ENCODE results near the gene ARHGAP9.

Gene ARHGAP9

DNA sequence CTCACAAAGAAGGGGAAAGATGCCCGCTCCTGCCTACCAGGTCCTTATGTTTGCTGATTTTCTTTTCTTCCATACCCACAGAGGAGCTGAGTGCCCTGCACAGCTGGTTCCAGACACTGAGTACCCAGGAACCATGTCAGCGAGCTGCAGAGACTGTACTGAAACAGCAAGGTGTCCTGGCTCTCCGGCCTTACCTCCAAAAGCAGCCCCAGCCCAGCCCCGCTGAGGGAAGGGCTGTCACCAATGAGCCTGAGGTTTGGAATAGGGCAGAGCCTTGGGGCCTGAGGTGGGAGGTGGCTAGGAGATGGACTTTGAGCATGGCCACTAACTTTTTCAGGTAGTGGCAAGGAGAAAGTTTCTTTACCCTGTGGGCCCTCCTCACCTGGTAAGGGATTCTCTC is 10.5 kb upstream of the ARHGAP9 start:
- no peak for DNase-seq

DNA sequence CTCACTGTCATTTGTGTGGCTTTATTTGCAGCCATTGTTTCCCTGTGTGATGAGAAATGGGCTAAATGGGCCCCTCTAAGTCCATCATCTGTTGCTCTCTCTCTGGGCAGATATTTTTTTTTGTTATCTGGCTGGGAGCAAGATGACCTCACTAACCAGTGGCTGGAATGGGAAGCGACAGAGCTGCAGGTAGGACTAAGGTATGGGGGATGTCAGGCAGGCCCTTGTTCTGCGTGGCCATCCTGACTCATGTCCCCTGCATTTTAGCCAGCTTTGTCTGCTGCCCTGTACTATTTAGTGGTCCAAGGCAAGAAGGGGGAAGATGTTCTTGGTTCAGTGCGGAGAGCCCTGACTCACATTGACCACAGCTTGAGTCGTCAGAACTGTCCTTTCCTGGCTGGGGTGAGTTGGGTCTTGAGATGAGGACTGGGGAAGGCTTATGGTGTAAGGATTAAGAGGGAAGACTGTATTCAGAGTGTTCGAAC is 9.5 kb upstream of the ARHGAP9 start:
- DNase-seq, result no peak

DNA sequence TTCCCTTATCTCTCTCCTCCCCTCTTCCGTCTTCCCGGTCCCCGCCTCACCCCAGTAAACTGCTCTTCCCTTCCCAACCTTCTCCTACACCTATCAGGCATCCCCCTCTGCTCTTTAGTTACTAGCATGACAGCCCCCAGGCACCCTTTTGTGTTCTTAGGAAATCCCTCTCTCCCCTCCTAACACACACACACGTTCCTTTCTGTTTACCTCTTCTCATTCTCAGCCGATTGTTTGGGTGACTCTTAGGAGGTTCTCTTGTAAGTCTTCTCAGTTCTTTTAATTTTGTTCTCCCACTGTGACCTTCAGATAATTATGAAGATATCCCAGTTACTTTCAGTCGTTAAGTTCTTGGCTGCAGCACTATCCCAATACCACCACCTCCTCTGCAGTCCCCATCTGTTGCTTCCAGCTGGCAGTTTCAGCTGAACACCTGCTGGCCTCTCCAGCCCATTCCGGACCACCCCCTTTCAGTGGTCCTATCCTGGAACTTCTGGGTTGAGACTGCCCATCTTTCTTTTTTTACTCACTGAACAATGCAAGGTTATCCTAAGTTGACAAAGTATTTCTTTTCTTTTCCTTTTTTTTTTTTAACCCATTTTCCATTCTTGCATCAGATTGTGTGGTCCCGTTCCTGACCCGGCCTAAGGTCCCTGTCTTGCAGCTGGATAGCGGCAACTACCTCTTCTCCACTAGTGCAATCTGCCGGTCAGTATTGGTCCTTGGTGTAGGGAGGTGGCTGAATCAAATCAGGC is 8.9 kb upstream of the ARHGAP9 start:
- DNase-seq, result no peak

DNA sequence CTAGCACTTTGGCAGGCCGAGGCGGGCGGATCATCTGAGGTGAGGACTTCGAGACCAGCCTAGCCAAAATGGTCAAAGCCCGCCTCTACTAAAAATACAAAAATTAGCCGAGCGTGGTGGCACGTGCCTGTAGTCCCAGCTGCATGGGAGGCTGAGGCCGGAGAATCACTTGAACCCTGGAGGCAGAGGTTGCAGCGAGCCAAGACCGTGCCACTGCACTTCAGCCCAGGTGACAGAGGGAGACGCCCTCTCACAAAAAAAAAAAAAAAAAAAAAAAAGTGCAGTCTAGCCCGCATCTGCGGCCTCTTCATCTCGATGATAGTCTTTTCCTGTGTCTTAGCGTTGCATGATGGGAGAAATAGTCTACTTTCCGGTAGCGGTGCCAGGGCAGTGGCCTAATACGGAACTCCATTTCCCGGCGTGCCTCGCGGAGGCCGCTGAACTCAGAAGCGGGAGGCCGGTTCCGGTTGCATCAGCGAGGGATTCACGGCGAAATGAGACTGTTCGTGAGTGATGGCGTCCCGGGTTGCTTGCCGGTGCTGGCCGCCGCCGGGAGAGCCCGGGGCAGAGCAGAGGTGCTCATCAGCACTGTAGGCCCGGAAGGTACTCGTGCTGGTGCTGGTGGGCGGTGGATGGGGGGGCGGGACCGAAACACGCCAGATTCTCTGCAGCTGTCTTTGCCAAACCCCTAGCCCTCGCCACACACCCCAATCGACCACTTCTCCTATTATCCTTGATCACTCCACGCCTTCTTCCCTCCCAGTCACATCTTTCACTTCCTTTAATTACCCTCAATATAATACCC is 8.1 kb upstream of the ARHGAP9 start, which contains the start of gene MARS1:
MARS1 (plus strand) TSS at position 472 of the 805 bp plus-strand sequence; CDS start at position 495, 23 bp downstream.
- peak; percentile 70 for DNase-seq

DNA sequence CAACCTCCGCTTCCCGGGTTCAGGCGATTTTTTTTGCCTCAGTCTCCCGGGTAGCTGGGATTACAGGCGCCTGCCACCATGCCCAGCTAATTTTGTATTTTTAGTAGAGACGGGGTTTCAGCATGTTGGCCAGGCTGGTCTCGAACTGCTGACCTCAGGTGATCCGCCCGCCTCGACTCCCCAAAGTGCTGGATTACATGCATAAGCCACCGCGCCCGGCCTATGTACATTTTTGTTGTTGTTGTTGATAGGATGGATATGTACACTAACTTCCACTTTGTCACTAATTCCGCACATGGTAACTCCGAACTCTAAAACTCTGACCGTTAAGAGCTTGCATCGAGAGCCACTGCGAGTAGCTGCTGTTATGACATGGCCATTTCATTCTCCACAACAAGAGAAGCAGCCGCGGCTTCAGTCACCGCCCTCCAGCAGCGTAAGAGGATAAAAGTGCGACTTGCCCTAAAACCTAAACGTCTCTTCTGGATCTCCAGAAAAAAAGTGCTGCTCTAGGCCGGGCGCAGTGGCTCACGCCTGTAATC is 7.5 kb upstream of the ARHGAP9 start:
- DNase-seq, result no peak

DNA sequence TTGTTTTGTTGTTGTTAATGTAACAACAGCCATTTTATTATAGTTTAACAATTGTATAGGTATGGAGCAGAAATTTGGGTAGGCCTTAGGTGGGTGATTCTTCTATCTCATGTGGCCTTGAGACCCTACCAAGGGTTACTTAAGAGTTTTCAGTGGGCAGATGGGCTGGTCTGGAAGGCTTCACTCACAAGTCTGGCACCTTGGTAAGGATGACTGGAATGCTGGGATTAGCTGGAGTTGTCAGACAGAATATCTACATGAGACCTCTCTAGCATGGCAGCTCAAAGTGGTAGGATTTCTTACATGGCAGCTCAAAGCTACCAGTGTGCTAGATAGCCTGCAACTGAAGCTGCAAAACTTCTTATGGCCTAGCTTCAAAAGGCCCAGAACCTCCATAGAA is 6.0 kb upstream of the ARHGAP9 start:
- DNase-seq, result no peak

DNA sequence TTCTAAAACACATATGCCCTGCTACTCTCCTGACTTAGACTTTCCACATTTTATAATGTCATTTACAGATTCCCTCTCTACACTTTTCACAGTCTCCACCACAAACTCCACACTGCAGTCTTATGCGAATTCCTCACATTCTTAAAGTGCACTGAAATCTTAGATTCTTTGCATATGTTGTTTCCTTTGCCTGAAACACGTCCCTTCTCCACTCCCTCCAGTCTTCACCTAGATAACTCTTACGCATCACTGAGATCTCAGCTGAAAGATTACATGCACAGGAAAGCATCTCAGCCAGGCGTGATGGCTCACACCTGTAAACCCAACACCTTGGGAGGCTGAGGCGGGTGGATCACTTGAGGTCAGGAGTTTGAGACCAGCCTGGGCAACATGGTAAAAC is 3.8 kb upstream of the ARHGAP9 start:
- no peak for DNase-seq

DNA sequence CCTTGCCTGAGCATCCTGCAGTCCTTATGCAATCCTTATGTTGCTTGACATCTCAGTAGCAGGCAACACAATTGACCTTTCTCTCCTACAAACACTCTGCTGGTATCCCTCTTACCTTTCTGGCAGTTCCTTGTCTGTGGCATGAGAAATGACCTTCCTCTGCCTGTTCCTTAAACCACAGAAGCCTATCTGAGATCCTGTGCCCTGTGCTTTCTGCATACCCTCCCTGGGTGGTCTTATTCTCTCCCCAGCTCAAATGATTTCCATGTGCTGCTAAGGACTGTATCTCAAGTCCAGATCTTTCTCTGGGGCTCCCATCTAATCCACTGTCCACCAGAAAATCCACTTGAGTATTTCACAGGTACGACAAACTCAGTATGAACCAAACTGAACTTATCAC is 2.0 kb upstream of the ARHGAP9 start:
- DNase-seq, result no peak

DNA sequence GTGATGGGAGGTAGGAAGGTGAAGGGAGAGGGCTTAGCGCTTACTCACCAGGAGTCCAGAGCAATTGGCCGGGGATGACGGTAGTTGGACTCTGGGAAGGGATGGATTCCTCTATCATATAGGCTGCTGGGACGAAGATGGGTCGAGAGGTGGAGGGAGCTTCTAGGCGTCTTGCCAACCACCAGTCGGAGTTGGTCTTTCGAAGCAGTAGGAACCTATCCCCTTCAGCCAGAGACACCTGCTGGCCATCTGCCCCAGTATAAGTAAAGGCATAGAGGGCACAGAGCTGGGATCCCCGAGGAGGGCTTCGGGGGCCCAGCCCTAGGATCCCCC is 657 bp downstream of the ARHGAP9 start:
- no peak for DNase-seq

DNA sequence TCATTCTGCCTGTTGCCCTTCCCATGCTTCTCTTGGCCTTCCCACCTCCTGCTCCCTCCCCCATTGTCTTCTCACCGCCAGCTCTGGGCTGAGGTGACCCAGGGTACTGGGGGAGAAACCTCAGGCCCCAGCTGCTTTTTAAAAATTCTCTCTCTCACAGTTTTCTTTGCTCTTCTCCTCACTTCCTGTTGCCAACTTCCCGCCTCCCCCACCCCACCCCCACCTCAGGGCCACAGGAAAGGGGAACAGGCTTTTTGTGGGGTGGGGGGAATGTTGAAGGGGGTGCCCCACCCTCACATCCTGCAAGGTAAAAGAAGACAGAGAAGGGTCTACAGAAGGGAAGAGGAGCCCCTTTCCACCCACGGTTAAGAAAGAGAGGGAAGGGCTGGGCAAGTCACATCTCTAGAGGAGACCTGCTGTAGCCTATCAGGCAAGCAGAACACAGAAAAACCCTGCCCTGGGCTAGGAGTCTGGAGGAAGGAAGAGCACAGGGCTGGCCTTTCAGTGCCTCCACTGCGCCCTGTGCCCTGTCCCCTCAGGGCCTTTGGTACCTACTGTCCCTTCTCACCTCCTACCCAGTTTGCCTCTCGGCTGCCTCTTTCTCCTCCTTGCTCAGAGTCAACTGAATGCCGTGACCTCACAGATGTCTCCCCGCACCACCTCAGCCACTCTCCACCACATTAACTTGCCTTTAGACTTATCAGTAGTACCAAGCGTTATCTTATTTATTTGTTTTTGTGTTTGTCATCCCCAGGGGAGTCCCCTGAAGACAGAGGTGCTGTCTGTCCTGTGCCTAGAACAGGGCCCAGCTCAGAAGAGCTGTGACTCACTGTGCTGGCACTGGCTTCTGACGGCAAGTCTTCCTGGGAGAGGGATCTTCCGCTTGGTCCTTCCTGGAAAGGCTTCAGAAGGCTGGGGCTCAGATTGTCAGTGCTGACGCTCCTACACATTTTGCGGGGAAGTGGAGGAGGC is 1.7 kb downstream of the ARHGAP9 start:
- no peak for DNase-seq

DNA sequence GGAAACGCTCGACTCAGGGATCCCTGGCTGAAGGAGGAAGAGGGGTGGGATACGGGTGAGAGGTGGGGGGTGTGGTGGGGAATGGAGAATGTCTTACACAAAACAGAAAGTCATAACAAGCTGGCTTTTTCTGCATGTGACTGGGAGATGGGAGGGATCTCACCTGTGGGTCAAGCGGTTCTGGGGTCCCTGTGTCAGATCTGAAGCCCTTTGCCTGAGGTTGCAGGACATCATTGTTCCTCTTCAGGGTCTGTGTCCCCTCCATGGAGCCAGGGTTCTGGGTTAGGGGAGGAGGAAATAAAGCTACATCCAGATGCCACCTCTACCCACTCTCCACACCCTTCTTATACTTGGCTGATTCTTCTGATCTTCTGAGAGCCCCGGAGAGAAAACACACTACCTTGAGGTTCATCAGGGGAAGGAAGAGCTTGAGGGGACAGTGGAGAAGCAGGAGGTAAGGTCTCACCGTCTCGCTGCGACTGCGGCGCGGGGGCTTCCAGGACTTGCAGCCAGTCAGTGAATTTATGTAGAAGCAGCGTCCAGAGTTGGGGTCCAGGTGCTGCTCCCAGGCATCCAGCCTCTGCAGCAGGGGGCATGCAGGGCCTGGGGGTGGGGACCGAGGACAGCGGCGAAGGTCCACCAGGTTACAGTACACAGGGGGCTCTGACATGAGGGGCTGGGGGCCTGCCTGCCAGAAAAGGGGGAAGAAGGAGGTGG is 2.5 kb downstream of the ARHGAP9 start:
- DNase-seq, result no peak

DNA sequence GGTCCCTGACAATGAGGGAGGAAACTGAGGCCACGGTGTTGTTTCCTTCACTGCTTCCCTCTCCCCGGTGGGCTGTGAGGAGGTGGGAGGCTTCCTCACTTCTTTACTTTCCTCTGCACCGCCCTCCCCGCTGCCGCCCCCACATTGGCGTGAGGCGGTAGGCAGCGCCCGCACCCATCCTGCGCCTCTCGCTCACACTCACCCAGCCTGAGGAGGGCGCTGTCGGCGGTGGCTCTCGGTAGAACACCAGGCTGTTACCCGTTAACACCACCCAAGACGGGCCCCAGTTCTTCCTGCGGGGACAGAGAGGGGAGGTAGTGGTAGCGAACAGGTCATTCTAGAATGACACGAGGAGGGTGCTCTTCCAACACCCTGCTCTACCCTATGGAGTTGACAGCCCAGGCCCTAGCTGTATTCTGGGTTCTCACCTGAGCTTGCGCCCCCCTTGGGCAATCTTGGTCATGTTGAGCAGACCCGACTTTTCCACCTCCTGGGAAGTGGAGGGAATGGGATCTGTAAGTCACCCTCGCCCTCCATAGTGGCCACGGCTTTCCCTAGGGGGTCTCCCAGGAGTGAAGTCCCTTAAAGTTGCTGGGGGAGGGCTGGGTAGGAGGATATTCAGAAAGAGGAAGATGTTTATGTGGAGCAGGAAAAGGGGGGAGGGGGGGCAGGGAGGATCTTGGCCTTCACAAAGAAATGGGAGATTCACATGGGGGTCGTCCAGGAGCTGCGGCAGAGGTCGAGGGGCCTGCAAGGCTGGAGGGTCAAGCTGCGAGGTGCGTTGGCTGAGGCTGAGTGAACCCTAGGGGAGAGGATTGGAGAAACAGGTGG is 3.3 kb downstream of the ARHGAP9 start:
- DNase-seq, result peak; percentile 51

DNA sequence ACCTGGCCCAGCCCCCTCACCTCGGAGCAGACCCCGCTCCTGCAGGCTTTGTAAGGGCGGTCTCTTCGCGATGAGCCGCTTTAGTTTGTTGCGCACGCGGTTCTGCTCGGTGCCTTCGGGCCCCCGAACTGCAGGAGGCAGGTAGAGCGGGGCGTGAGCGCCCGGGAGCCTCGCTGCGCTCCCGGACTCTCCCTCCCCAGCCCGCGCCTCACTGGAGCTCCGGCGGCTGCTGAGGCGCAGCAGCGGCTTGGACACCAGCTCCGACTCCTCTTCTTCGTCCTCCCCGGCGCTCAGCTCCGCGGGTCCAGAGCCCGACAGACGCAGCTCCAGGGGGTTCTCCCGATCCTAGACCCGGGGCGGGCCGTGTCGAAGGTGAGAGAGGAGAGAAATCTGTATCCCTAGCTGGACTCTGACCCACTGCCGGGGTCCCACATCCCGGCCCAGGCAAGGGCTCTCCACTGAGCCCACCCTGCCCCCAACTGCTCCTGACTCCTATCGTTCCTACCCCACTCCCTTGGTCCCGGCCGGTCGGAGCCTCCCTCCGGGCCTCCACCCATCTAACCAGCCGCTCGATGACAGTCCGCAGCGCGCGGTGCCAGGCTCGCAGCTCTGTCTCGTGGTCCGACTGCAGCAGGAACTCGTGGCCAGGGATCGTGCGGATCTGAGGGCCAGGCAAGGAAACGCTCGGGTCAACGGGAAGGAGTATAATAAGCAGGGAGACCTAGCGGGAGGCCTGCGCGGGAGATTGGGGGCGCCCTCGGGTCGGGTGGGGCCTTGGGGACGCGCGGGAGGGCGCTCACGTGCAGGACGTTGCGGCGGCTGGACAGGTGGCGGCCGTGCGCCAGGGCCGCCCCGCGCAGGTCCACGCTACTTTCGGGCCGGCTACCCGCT is 4.2 kb downstream of the ARHGAP9 start:
- DNase-seq, result no peak

DNA sequence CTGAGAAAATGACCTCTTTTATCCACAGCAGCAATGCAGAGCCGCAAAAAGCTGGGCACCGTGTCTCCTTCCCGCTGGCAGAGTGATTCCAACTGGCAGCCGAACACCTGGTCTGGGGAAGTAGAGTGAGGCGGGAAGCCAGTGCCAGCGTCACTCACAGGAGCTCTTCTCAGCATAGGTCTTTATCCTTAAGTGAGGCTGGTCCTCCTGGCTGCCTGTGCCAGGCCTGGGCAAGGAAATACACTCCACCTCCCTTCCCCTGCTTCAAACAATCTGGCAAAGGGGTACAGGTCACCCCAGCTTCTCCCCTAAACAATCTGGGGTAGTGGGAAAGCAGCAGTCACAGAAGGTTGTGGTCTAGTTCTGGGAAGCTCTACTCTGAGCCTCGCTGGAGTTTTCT is 4.8 kb downstream of the ARHGAP9 start:
- no peak for DNase-seq

DNA sequence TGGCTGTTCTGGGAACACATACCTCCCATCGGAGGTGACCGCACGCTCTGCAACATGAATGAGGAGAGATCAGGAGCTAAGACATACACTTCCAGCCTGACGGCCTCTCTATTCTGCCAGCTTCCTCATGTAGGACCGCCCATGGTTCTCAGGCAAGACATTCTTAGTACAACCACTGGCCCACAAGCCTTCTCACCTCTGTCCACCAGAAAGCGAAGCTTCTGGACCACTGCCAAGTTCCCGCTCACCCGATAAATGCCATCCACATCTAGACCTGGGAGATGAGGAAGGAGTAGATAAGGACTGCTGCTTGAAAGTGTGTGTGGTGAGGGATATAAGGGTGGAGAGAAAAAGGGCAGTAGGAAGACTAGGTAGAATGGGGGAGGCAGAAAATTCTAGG is 5.2 kb downstream of the ARHGAP9 start:
- no peak for DNase-seq

DNA sequence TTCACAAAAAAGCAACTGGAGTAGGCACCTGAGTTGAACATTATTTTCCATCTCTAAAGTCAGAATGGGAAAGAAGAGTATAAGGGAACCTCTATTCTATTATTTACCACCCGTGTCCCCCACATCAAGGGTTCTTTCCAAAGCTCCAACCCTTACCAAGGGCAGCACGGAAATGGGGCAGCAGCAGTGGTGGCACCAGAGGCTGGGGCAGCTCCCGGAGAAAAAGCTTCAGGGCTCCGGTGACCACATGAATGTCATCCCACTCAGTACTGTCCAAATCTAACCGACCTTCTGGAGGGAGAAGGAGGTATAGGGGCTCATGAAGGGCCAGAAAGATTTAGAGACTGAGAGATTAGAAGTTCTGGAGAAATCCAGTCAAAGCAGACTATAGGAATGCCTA is 5.8 kb downstream of the ARHGAP9 start:
- DNase-seq, result no peak

DNA sequence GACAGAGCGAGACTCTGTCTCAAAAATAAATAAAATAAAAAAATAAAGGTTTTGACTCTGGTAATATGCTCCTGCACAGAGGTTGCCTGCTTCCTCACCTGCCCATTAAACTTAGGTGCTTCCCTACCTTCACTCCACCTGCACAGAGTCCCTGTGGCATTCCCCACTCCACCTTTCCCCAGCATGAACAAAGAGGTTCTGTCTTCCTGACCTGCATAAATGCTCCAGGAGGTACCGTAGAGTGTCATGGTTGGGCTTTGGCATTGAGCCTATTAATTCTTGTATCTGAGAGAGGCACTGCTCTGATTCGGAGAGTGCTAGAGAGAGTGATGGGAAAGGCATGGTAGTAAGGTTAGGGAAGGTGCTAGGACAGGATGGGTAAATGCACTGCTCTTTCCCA is 6.3 kb downstream of the ARHGAP9 start:
- DNase-seq, result no peak

DNA sequence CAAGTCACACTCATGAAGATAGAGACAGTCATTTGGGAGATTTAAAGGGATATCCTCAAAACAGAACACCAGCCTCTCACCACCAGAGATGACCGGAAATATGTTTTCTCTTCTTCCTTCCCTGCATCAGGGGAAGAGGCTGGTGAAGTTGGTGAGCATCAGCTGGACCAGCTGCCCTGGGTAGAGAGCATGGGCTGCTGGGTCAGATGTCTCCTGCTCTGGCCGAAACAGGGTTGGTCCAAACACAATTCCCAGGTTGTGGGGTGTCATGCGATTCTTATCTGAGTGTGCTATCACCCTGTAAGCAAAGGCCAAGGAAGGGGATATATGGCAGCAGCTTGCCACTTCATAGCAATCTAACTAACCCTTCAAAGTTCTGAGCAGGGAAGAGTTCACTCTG is 7.3 kb downstream of the ARHGAP9 start:
- DNase-seq, result no peak

DNA sequence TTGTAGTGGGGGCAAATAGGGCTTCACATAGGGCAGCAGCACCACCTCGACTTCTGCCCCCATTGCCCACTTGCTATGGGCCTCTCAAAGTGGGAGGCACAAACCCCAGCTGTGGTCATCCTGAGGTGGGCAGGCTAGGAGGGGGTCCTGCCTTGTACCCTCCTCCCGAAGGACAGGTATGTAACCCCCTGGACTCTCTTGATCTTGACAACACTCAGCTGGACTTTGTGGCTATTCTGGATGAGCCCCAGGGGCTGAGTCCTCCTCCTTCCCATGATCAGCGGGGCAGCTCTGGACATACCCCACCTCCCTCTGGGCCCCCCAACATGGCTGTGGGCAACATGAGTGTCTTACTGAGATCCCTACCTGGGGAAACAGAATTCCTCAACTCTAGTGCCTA is 8.0 kb downstream of the ARHGAP9 start:
- no peak for DNase-seq
